GM12878 (cell line): Measurements from ENCODE around the gene CFAP61. TPM values are rescaled to one million over a fixed set of nuclear protein-coding genes. Genes with fewer than 3 reads are reported as not detected.

Source experiments
- ATAC-seq: fragments of 200-7000 bp; cut with Tn5 transposase; 3 replicates; pipeline ENCODE4 v1.9.1; 2020; ENCODE audit warnings: mild to moderate bottlenecking, moderate library complexity
- BruUV-seq: library from RNA; stranded (reverse); fragments of 400-500 nt; replicated peaks from 2 replicates; lab custom pipeline; 2021; lab: Mats Ljungman, UMichigan
- CTCF ChIA-PET: fragments of 300-600 bp; sonication (Branson Sonifier 250); formaldehyde crosslinking; extraction: SDS; loops from one replicate; lab custom pipeline; 2021; ENCODE audit warnings: inconsistent platforms; lab: Yijun Ruan, JAX
- POLR2A ChIA-PET: fragments of 350-600 bp; formaldehyde crosslinking; extraction: SDS; loops from one replicate; lab custom pipeline; 2021; ENCODE audit warnings: inconsistent platforms; lab: Charles Lee
- RAD21 ChIA-PET: fragments of 300-600 bp; sonication (Branson Sonifier 250); formaldehyde crosslinking; loops from one replicate; lab custom pipeline; 2023; ENCODE audit warnings: antibody characterized with exemption; ENCODE audit not compliant: unreplicated experiment; lab: Charles Lee
- SMC1A ChIA-PET: fragments of 300-600 bp; sonication (Branson Sonifier 250); formaldehyde crosslinking; loops from one replicate; lab custom pipeline; 2023; ENCODE audit not compliant: unreplicated experiment, uncharacterized antibody; lab: Charles Lee
- DNase-seq: peaks from one replicate; pipeline ENCODE4 v3.0.0-alpha.2; 2011; ENCODE audit warnings: low read depth, low spot score
- FAIRE-seq: peaks from 3 replicates; lab custom pipeline; 2011; peaks lifted over from hg19 to GRCh38; lab: Jason Lieb, UNC
- H2AFZ ChIP-seq: 2 replicates; pipeline ENCODE4 v1.6.0; 2011; ENCODE audit warnings: low read depth, low read length, control low read depth; ENCODE audit not compliant: control insufficient read depth
- H3K27ac ChIP-seq: 2 replicates; pipeline ENCODE4 v1.5.1; 2011; ENCODE audit warnings: control low read depth; ENCODE audit not compliant: control insufficient read depth, insufficient read depth
- H3K27me3 ChIP-seq, 2 experiments: replicated peaks in 1 of 2; 2 replicates each; pipeline versions ENCODE4 v1.6.0 to v1.6.1; 2011; ENCODE audit warnings: low read length in 1 of 2; ENCODE audit not compliant: control insufficient read depth in 2 of 2, insufficient read depth in 2 of 2
- H3K36me3 ChIP-seq, 2 experiments: 2 replicates each; pipeline ENCODE4 v1.5.1; 2011; ENCODE audit warnings: low read length in 1 of 2; ENCODE audit not compliant: control insufficient read depth in 2 of 2, insufficient read depth in 2 of 2
- H3K4me1 ChIP-seq: 2 replicates; pipeline ENCODE4 v1.6.1; 2011; ENCODE audit warnings: mild to moderate bottlenecking, low read length, moderate library complexity, mixed read lengths; ENCODE audit not compliant: control insufficient read depth, insufficient read depth
- H3K4me2 ChIP-seq: 2 replicates; pipeline ENCODE4 v1.6.0; 2011; ENCODE audit warnings: control low read depth; ENCODE audit not compliant: control insufficient read depth, insufficient read depth
- H3K4me3 ChIP-seq: fragments of 200-600 bp; sonication (generic); 2 replicates; pipeline ENCODE4 v1.5.1; 2016
- H3K79me2 ChIP-seq: 2 replicates; pipeline ENCODE4 v1.6.0; 2011; ENCODE audit warnings: low read length; ENCODE audit not compliant: control insufficient read depth, insufficient read depth
- H3K9ac ChIP-seq: 2 replicates; pipeline ENCODE4 v1.8.0; 2011; ENCODE audit warnings: low read length, control low read depth, mixed read lengths; ENCODE audit not compliant: control insufficient read depth, insufficient read depth
- H3K9me3 ChIP-seq: replicated peaks from 3 replicates; pipeline ENCODE4 v1.5.1; 2011; ENCODE audit warnings: mild to moderate bottlenecking, low read length; ENCODE audit not compliant: control insufficient read depth, insufficient read depth
- H4K20me1 ChIP-seq: 2 replicates; pipeline ENCODE4 v1.6.0; 2011; ENCODE audit not compliant: control insufficient read depth, insufficient read depth
- ASH2L ChIP-seq: fragments of 300-600, 200-600 bp; sonication (generic); IDR thresholded peaks from 2 replicates; pipeline ENCODE4 v1.6.1; 2017; ENCODE audit warnings: low read depth, mild to moderate bottlenecking, borderline replicate concordance
- BRCA1 ChIP-seq: IDR thresholded peaks from 2 replicates; pipeline ENCODE4 v1.6.1; 2011; ENCODE audit warnings: low read depth, low read length, improper control_type of control experiment
- DPF2 ChIP-seq: fragments of 450-650 bp; IDR thresholded peaks from 2 replicates; pipeline ENCODE4 v1.6.1; 2017; ENCODE audit warnings: mild to moderate bottlenecking
- EED ChIP-seq: sonication (generic); IDR thresholded peaks from 2 replicates; pipeline ENCODE4 v1.6.1; 2016; ENCODE audit warnings: antibody characterized with exemption, low read depth
- IRF4 ChIP-seq: IDR thresholded peaks from 2 replicates; pipeline ENCODE4 v1.6.1; 2011; ENCODE audit warnings: low read depth, low read length
- JUND ChIP-seq: IDR thresholded peaks from 2 replicates; pipeline ENCODE4 v1.6.1; 2012; ENCODE audit warnings: low read depth, mild to moderate bottlenecking, low read length, improper control_type of control experiment, moderate library complexity
- MTA2 ChIP-seq: fragments of 450-650 bp; IDR thresholded peaks from 2 replicates; pipeline ENCODE4 v1.6.1; 2016; ENCODE audit warnings: low read depth, mild to moderate bottlenecking, moderate library complexity
- MXI1 ChIP-seq: fragments of 150-350 bp; IDR thresholded peaks from 2 replicates; pipeline ENCODE4 v1.6.1; 2011; ENCODE audit warnings: low read depth, mild to moderate bottlenecking, inconsistent platforms, low read length, improper control_type of control experiment
- NFYA ChIP-seq: IDR thresholded peaks from 2 replicates; pipeline ENCODE4 v1.6.1; 2011; ENCODE audit warnings: low read depth, mild to moderate bottlenecking, low read length, improper control_type of control experiment, borderline replicate concordance
- NRF1 ChIP-seq: conservative IDR thresholded peaks from 2 replicates; pipeline ENCODE4 v1.6.1; 2011; ENCODE audit warnings: mild to moderate bottlenecking, low read depth, low read length, improper control_type of control experiment
- PAX5 ChIP-seq: IDR thresholded peaks from 2 replicates; pipeline ENCODE4 v1.6.1; 2011; ENCODE audit warnings: low read depth, low read length, borderline replicate concordance
- RELA ChIP-seq: fragments of 450-650 bp; IDR thresholded peaks from 2 replicates; pipeline ENCODE4 v1.8.0; 2014; ENCODE audit warnings: borderline replicate concordance; ENCODE audit not compliant: partially characterized antibody
- SIN3A ChIP-seq: IDR thresholded peaks from 2 replicates; pipeline ENCODE4 v1.6.1; 2012; ENCODE audit warnings: low read depth, low read length, improper control_type of control experiment
- SMAD1 ChIP-seq: fragments of 450-650 bp; IDR thresholded peaks from 2 replicates; pipeline ENCODE4 v1.6.1; 2018; ENCODE audit warnings: mild to moderate bottlenecking, low read depth; ENCODE audit not compliant: partially characterized antibody
- TAF1 ChIP-seq: IDR thresholded peaks from 2 replicates; pipeline ENCODE4 v1.6.1; 2011; ENCODE audit warnings: mild to moderate bottlenecking, low read depth, low read length, borderline replicate concordance
- ZNF217 ChIP-seq: fragments of 450-650 bp; IDR thresholded peaks from 2 replicates; pipeline ENCODE4 v1.6.1; 2017; ENCODE audit warnings: antibody characterized with exemption, mild to moderate bottlenecking
- ZNF24 ChIP-seq: fragments of 450-650 bp; IDR thresholded peaks from 2 replicates; pipeline ENCODE4 v1.6.1; 2017; ENCODE audit warnings: antibody characterized with exemption, mild to moderate bottlenecking
- ZNF622 ChIP-seq: fragments of 450-650 bp; IDR thresholded peaks from 2 replicates; pipeline ENCODE4 v1.6.1; 2017; ENCODE audit warnings: mild to moderate bottlenecking, inconsistent platforms
- WGBS: methylation state at CpG from one replicate; pipeline ENCODE4 v1.1.6; 2016; ENCODE audit warnings: low lambda C conversion rate; ENCODE audit not compliant: insufficient replicate concordance, insufficient coverage; ENCODE audit errors: missing lambda C conversion rate; 5-methylcytosine and 5-hydroxymethylcytosine counted together
- in situ Hi-C: fragments of 300-500 bp; cut with MboI; formaldehyde crosslinking; loops from 9 replicates; pipeline ENCODE4 v1.14.3; 2018; ENCODE audit warnings: mixed read lengths
- intact Hi-C: fragments of 100-400 bp; cut with micrococcal nuclease; formaldehyde crosslinking; loops from one replicate; pipeline ENCODE4 v1.14.2; 2022; ENCODE audit not compliant: unreplicated experiment
- polyA plus RNA-seq, 11 experiments: library from polyadenylated mRNA; depleted of rRNA in 4 of 11; unstranded in 6 of 11; stranded (reverse) in 5 of 11; fragments of >200 nt; fragmentation: Nextera tagmentation in 4 of 11; fragmentation: Illumina TruSeq in 1 of 11; extraction: Ambion mirVana in 4 of 11; extraction: Trizol in 1 of 11; gene quantifications; 1 replicate in 1 of 11; 2 replicates in 10 of 11; pipeline versions ENCODE4 v1.2.1 to v1.2.3, GENCODE V29; 2011 to 2016; ENCODE audit warnings: inconsistent platforms in 2 of 11, missing spikeins in 2 of 11, low read depth in 1 of 11
- total RNA-seq, 4 experiments: library from RNA; depleted of rRNA in 3 of 4; stranded (reverse); fragments of >200 nt in 3 of 4; fragmentation: Illumina TruSeq in 1 of 4; extraction: Trizol in 1 of 4; gene quantifications; 2 replicates each; pipeline versions ENCODE4 v1.2.1 to v1.2.3, GENCODE V29; 2013 to 2021
- TF ChIP-seq, protein P1 (sequence below): fragments of 450-650 bp; IDR thresholded peaks from 2 replicates; pipeline ENCODE4 v1.6.1; 2016; ENCODE audit warnings: mild to moderate bottlenecking
- TF ChIP-seq, protein P2 (sequence below): IDR thresholded peaks from 2 replicates; pipeline ENCODE4 v1.6.1; 2011; ENCODE audit warnings: borderline replicate concordance, low read depth, mild to moderate bottlenecking, moderate library complexity, low read length; ENCODE audit not compliant: insufficient read depth, poor library complexity, severe bottlenecking
- TF ChIP-seq, protein P3 (sequence below): IDR thresholded peaks from 2 replicates; pipeline ENCODE4 v1.6.1; 2011; ENCODE audit warnings: borderline replicate concordance, low read depth, mild to moderate bottlenecking, moderate library complexity, mixed read lengths, low read length; ENCODE audit not compliant: insufficient read depth; ENCODE audit errors: extremely low read length

CFAP61 gene
- total and polyA plus RNA-seq, 10 of the 15 experiments (the other 5 are each of a cell fraction or from before 2014, with no cell fraction given): 0.11 to 0.41 (median 0.24) TPM; not detected in 7

DNA sequence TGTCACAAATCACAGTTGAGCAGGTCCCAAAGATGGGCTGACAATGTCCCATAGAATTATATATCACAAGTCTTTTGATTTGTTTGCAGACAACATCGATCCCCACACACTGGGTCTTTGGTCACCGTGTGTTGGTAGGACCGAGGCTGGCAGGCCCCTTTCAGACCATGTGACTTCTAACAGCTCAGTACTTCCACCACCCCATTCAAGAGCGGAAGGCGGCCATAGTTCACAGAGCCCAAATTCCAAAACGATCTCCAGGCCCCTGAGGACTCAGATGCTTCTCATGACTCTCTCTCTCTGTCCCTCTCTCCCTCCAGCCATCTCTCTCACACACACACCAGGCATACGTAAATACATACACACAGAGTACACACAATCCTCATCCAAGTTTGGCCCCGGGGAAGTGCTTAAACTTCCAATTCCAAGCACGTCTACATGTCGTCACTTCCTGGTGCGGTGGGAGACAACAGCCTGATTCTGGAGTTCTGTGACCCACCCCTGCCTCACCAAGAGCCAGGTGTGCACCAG lies 159.7 kb downstream of the CFAP61 start (continued):
- TF ChIP-seq, protein P1, sequence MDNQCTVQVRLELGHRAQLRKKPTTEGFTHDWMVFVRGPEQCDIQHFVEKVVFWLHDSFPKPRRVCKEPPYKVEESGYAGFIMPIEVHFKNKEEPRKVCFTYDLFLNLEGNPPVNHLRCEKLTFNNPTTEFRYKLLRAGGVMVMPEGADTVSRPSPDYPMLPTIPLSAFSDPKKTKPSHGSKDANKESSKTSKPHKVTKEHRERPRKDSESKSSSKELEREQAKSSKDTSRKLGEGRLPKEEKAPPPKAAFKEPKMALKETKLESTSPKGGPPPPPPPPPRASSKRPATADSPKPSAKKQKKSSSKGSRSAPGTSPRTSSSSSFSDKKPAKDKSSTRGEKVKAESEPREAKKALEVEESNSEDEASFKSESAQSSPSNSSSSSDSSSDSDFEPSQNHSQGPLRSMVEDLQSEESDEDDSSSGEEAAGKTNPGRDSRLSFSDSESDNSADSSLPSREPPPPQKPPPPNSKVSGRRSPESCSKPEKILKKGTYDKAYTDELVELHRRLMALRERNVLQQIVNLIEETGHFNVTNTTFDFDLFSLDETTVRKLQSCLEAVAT: no peak
- TF ChIP-seq MXI1: no peak
- TF ChIP-seq NRF1: no peak
- TF ChIP-seq RELA: no peak
- TF ChIP-seq, all 136 proteins: peak for 0

DNA sequence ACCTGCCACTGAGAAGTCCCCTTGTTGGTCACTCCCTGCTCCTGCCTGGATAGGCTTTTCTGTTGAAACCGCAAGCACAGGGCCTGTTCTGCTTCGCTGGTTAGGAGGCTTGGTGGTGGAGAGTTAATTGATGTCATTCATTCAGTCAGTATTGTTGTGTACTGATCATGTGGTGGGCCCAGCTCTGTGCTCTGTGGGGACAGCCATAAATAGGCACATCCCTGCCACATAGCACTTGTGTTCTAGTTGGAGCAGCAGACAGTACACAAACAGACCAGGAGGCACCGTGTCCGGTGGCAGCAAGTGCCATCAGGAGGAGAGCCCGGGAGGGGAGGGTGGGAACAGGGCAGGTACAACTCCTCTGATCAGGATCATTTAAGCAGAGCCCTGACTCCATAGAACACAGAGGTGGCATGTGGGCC lies 160.4 kb downstream of the CFAP61 start:
- WGBS: 33% methylated on average over 3 of the region's 5 CpGs
- Histone ChIP-seq H3K4me3 (no peak overlapping the region), H2AFZ (no peak overlapping the region), H3K79me2 (no peaks in the 10 kb centered on the region), H4K20me1 (no peaks in the 10 kb centered on the region), H3K9me3 (peaks cover 3% of the 10 kb centered on the region; the same call in 2 of the 3 replicates), H3K9ac (no peak overlapping the region), H3K27ac (no peak overlapping the region), H3K4me1 (no peaks in the 10 kb centered on the region), H3K27me3 (no peaks in the 10 kb centered on the region; a peak in 1 of 4 replicates), H3K36me3 (no peaks in the 10 kb centered on the region), H3K4me2 (no peak overlapping the region)
- in situ Hi-C loops (no loop called here), intact Hi-C loops (no loop called here)
- FAIRE-seq: no peak
- BruUV-seq: no TSS peak
- ChIA-PET SMC1A (no interaction called here), RAD21 (no interaction called here), CTCF (no interaction called here), POLR2A (no interaction called here)
- peak; percentile 72 for ATAC-seq
- no peak for DNase-seq
- TF ChIP-seq JUND (no peak), ASH2L (no peak), MTA2 (peak; percentile 52; the same call in 1 of the 2 replicates), ZNF24 (peak; percentile 68), PAX5 (peak; percentile 72; the same call in 1 of the 2 replicates), NFYA (no peak), IRF4 (no peak), DPF2 (no peak; the same call in 1 of the 2 replicates), ZNF622 (no peak), SIN3A (no peak), ZNF217 (no peak), RELA (no peak), BRCA1 (no peak), TAF1 (no peak), SMAD1 (no peak), EED (no peak)
- TF ChIP-seq, protein P2, sequence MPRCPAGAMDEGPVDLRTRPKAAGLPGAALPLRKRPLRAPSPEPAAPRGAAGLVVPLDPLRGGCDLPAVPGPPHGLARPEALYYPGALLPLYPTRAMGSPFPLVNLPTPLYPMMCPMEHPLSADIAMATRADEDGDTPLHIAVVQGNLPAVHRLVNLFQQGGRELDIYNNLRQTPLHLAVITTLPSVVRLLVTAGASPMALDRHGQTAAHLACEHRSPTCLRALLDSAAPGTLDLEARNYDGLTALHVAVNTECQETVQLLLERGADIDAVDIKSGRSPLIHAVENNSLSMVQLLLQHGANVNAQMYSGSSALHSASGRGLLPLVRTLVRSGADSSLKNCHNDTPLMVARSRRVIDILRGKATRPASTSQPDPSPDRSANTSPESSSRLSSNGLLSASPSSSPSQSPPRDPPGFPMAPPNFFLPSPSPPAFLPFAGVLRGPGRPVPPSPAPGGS: no peak
- TF ChIP-seq, protein P3, sequence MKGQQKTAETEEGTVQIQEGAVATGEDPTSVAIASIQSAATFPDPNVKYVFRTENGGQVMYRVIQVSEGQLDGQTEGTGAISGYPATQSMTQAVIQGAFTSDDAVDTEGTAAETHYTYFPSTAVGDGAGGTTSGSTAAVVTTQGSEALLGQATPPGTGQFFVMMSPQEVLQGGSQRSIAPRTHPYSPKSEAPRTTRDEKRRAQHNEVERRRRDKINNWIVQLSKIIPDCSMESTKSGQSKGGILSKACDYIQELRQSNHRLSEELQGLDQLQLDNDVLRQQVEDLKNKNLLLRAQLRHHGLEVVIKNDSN: no peak
